T-helper 1 cell treated with Interleukin-12 subunit alpha and Interleukin-12 subunit beta and Interleukin-4 antibody, amounts not matched to agents 30 μg/mL and 1 μg/mL, for 36 hours (primary cell): ENCODE data around the gene VPS26B.
A peak's percentile ranks its signal among the peaks of the same experiment; 100 is the strongest.

Experiments used
- H3K27ac Mint-ChIP-seq: one replicate; pipeline ENCODE4 v1.8.0; 2021; ENCODE audit warnings: mild to moderate bottlenecking, mixed read lengths
- H3K27me3 Mint-ChIP-seq: one replicate; pipeline ENCODE4 v1.8.0; 2021; ENCODE audit warnings: low read depth, mixed read lengths
- H3K36me3 Mint-ChIP-seq: one replicate; pipeline ENCODE4 v1.8.0; 2021; ENCODE audit warnings: low read depth, mixed read lengths
- H3K4me1 Mint-ChIP-seq: one replicate; pipeline ENCODE4 v1.8.0; 2021; ENCODE audit warnings: low read depth, mixed read lengths
- H3K4me3 Mint-ChIP-seq: one replicate; pipeline ENCODE4 v1.8.0; 2021; ENCODE audit warnings: mild to moderate bottlenecking, moderate library complexity, mixed read lengths
- H3K9me3 Mint-ChIP-seq: one replicate; pipeline ENCODE4 v1.8.0; 2021; ENCODE audit warnings: mixed read lengths

VPS26B gene

GRCh38 chr11:134260503-134260902 is 36.0 kb downstream of the VPS26B start:
- Mint-ChIP-seq H3K4me1 (peaks cover 20% of the 10 kb centered on the region), H3K27me3 (no peaks in the 10 kb centered on the region), H3K9me3 (no peaks in the 10 kb centered on the region), H3K36me3 (peaks cover 24% of the 10 kb centered on the region), H3K27ac (peak overlapping the region; percentile 38), H3K4me3 (no peak overlapping the region)

GRCh38 chr11:134260983-134261382 is 36.5 kb downstream of the VPS26B start:
- Mint-ChIP-seq H3K4me1 (peaks cover 19% of the 10 kb centered on the region), H3K4me3 (no peak overlapping the region), H3K9me3 (no peaks in the 10 kb centered on the region), H3K27me3 (no peaks in the 10 kb centered on the region), H3K27ac (no peak overlapping the region), H3K36me3 (peaks cover 23% of the 10 kb centered on the region)

- peaks cover 30% of the 10 kb centered on the region for H3K36me3 Mint-ChIP-seq
- H3K4me1 Mint-ChIP-seq, result peaks cover 25% of the 10 kb centered on the region
- H3K9me3 Mint-ChIP-seq, result no peaks in the 10 kb centered on the region
- no peak overlapping the region for H3K4me3 Mint-ChIP-seq
- no peaks in the 10 kb centered on the region for H3K27me3 Mint-ChIP-seq
- no peak overlapping the region for H3K27ac Mint-ChIP-seq
Measured at GRCh38 chr11:134261626-134262488, 37.4 kb downstream of the VPS26B start.

GRCh38 chr11:134264966-134265764 is 40.7 kb downstream of the VPS26B start:
- Mint-ChIP-seq H3K4me3 (no peak overlapping the region), H3K36me3 (peaks cover 23% of the 10 kb centered on the region), H3K4me1 (peaks cover 26% of the 10 kb centered on the region), H3K27me3 (no peaks in the 10 kb centered on the region), H3K9me3 (no peaks in the 10 kb centered on the region), H3K27ac (no peak overlapping the region)

- peaks cover 23% of the 10 kb centered on the region for H3K36me3 Mint-ChIP-seq
- H3K27me3 Mint-ChIP-seq, result no peaks in the 10 kb centered on the region
- peaks cover 35% of the 10 kb centered on the region for H3K4me1 Mint-ChIP-seq
- no peak overlapping the region for H3K27ac Mint-ChIP-seq
- no peaks in the 10 kb centered on the region for H3K9me3 Mint-ChIP-seq
- H3K4me3 Mint-ChIP-seq, result no peak overlapping the region
Measured at GRCh38 chr11:134266440-134266839, 42.0 kb downstream of the VPS26B start.

GRCh38 chr11:134266841-134267251 is 42.4 kb downstream of the VPS26B start:
- H3K4me1 Mint-ChIP-seq, result peaks cover 38% of the 10 kb centered on the region
- no peaks in the 10 kb centered on the region for H3K27me3 Mint-ChIP-seq
- peaks cover 23% of the 10 kb centered on the region for H3K36me3 Mint-ChIP-seq
- H3K27ac Mint-ChIP-seq, result no peak overlapping the region
- H3K4me3 Mint-ChIP-seq, result no peak overlapping the region
- no peaks in the 10 kb centered on the region for H3K9me3 Mint-ChIP-seq

GRCh38 chr11:134267461-134267860 is 43.0 kb downstream of the VPS26B start:
- Mint-ChIP-seq H3K27me3 (no peaks in the 10 kb centered on the region), H3K27ac (no peak overlapping the region), H3K36me3 (peaks cover 22% of the 10 kb centered on the region), H3K4me3 (no peak overlapping the region), H3K9me3 (no peaks in the 10 kb centered on the region), H3K4me1 (peaks cover 36% of the 10 kb centered on the region)

GRCh38 chr11:134267966-134268365 is 43.5 kb downstream of the VPS26B start:
- no peak overlapping the region for H3K4me3 Mint-ChIP-seq
- peaks cover 41% of the 10 kb centered on the region for H3K4me1 Mint-ChIP-seq
- no peaks in the 10 kb centered on the region for H3K27me3 Mint-ChIP-seq
- H3K27ac Mint-ChIP-seq, result no peak overlapping the region
- H3K9me3 Mint-ChIP-seq, result no peaks in the 10 kb centered on the region
- peaks cover 24% of the 10 kb centered on the region for H3K36me3 Mint-ChIP-seq

- peaks cover 58% of the 10 kb centered on the region for H3K4me1 Mint-ChIP-seq
- H3K9me3 Mint-ChIP-seq, result no peaks in the 10 kb centered on the region
- peak overlapping the region; percentile 80 for H3K27ac Mint-ChIP-seq
- peaks cover 19% of the 10 kb centered on the region for H3K36me3 Mint-ChIP-seq
- no peaks in the 10 kb centered on the region for H3K27me3 Mint-ChIP-seq
- peak overlapping the region; percentile 43 for H3K4me3 Mint-ChIP-seq
Measured at GRCh38 chr11:134270250-134270714, 45.8 kb downstream of the VPS26B start.

- Mint-ChIP-seq H3K4me3 (no peak overlapping the region), H3K27me3 (no peaks in the 10 kb centered on the region), H3K4me1 (peaks cover 54% of the 10 kb centered on the region), H3K27ac (peak overlapping the region; percentile 59), H3K36me3 (peaks cover 15% of the 10 kb centered on the region), H3K9me3 (no peaks in the 10 kb centered on the region)
Measured at GRCh38 chr11:134271978-134272377, 47.5 kb downstream of the VPS26B start.

GRCh38 chr11:134272381-134273316 is 48.2 kb downstream of the VPS26B start:
- Mint-ChIP-seq H3K36me3 (peaks cover 13% of the 10 kb centered on the region), H3K4me1 (peaks cover 56% of the 10 kb centered on the region), H3K27me3 (no peaks in the 10 kb centered on the region), H3K27ac (peak overlapping the region; percentile 67), H3K4me3 (peak overlapping the region; percentile 93), H3K9me3 (no peaks in the 10 kb centered on the region)

GRCh38 chr11:134273317-134273712 is 48.8 kb downstream of the VPS26B start:
- Mint-ChIP-seq H3K27me3 (no peaks in the 10 kb centered on the region), H3K36me3 (peaks cover 13% of the 10 kb centered on the region), H3K27ac (peak overlapping the region; percentile 67), H3K4me1 (peaks cover 52% of the 10 kb centered on the region), H3K9me3 (no peaks in the 10 kb centered on the region), H3K4me3 (peak overlapping the region; percentile 93)

- peak overlapping the region; percentile 93 for H3K4me3 Mint-ChIP-seq
Measured at GRCh38 chr11:134275188-134275533, 50.7 kb downstream of the VPS26B start.

More at GRCh38 chr11:134275188-134275533, 50.7 kb downstream of the VPS26B start:
- peaks cover 59% of the 10 kb centered on the region for H3K4me1 Mint-ChIP-seq
- H3K36me3 Mint-ChIP-seq, result peaks cover 20% of the 10 kb centered on the region
- H3K27ac Mint-ChIP-seq, result peak overlapping the region; percentile 96
- no peaks in the 10 kb centered on the region for H3K27me3 Mint-ChIP-seq
- peaks cover 4% of the 10 kb centered on the region for H3K9me3 Mint-ChIP-seq
